COLO829 (cell line): Measurements from ENCODE around the gene RAB25.

Source experiments
- DNase-seq: peaks from one replicate; pipeline ENCODE4 v3.0.0; 2012; ENCODE audit warnings: low spot score

The RAB25 gene

GRCh38 chr1:156117414-156118176 lies 56.6 kb downstream of the RAB25 start:
- DNase-seq = no peak

GRCh38 chr1:156118177-156118868 lies 57.4 kb downstream of the RAB25 start:
- no peak for DNase-seq

GRCh38 chr1:156119503-156120209 lies 58.7 kb downstream of the RAB25 start:
- DNase-seq = no peak
